Activated T-cell treated with anti-CD3 and anti-CD28 coated beads for 4 hours (primary cell): ENCODE data around the gene TBC1D8.
"Not testable (repeated sequence)": the region's sequence is repeated elsewhere in the genome, so short reads cannot be mapped to it uniquely, and the experiment has no call there.

Experiments used
- DNase-seq: peaks from one replicate; pipeline ENCODE4 v3.0.0-alpha.2; 2020

Gene TBC1D8

DNA sequence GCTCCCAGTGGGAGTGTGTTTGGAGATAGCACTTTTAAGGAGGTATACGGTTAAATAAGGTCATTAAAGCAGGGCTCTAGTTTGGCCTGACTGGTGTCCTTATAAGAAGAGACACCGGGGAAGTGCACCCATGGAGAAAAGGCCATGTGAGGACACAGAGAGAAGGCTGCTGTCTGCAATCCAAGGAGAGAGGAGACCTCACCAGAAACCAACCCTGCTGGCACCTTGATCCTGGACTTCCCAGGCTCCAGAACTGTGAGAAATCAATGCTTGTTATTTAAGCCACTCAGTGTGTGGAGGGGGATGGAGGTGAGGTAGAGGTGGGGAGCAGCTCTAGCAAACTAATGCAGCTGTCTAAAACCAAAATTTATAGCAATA is 87.1 kb downstream of the TBC1D8 start:
- no peak for DNase-seq

DNA sequence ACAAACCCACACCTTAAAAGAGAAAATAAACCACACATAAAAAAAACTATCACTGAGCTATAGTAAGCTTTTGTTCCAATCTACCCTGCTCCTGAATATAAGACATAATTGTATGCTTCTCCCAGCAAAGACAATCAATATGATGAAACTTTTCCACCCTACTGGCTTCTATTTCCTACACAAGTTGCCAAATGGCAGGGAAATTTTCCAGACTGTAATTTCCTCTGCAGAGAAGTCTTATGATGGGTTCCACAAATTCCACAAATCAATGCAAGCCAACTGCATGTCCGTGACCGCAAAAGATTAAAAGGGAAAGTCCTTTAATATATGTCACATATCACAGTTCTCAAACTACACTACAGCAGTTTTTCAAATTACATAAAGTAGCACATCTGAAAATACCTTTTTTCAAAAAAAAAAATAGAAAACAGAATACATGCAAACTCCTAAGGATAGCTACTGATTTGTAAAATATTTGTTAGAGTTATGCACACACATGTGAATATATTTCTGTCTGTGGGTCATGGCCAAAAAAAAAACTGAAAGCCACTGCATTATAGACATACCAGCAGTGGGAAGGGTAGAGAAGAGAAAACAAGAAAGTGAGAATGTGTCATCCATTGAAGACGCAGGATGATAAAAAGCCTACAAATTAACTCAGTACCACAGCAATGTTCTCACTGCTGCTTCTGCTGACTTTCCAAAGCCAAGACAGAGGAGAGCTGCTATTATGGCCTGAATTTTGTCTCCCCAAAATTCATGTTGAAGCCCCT is 87.6 kb downstream of the TBC1D8 start:
- no peak for DNase-seq

DNA sequence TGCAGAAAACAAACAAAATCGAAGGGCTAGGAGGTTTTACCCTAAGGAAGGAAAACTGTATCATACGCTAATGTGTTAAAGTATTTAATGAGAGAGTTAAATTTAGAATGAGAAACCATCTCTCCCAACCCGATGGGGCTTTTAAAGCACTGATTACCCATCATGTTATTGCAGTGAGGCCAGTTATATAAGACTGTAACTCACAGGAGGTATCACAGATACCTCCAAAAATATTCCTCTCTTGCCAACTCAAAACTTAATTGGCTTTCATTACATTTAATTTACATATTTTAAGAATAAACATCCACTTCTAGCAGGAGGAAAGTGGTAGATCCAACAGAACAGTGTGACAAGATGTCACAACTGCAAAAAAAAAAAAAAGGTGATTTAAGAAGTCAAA is 92.8 kb downstream of the TBC1D8 start:
- DNase-seq: no peak

DNA sequence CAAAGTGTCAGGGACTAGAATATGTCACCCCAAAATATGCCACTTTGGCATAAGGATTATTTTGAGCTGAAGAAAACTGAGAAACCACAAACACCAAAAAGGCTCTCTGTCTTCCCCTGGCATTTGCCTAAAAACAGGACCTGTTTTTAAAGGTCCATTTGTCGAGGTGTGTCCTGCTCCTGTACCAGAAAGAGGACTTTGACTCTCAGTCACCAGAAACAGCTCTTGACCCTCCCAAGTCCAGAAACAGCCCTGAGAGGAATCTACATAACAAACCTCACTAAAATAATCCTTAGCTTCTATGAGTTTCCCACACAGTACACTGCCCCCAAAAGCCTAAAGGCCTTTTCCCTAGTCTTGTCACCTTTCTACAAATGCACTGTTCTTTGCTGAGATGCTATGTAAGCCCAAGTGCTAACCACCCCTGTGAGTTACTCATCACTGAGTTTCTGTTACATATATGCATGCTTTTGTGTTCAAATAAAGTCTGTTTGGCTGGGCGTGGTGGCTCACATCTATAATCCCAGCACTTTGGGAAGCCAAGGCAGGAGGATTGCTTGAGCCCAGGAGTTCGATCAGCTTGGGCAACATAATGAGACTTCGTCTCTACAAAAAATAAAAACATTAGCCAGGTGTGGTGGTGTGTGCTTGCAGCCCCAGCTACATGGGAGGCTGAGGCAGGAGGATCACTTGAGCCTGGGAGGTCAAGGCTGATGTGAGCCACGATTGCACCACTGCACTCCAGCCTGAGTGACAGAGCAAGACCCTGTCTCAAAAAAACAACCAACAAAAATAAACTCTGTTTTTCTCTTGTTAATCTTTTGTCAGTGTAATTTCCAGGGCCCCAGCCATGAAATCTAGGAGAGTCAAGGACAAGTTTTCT is 93.9 kb downstream of the TBC1D8 start:
- DNase-seq: no peak

DNA sequence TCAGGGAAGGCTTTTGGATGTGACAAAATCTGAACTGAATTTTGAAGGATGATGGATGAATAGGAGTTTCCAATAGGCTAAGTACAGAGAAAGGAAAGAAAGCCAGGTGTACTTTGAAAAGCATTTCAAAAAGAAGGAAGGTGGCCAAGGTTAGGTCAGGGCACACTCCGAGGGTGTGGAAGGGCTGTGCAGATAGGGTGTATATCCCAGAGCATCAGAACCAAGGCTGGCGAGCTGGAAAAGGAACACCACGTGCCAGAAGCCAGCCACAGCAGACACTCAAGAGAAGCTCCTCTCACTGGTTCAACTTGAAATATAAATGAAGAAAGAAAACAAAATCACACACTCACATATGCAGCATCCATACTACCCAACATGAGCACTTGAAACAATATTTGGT is 98.1 kb downstream of the TBC1D8 start:
- no peak for DNase-seq

DNA sequence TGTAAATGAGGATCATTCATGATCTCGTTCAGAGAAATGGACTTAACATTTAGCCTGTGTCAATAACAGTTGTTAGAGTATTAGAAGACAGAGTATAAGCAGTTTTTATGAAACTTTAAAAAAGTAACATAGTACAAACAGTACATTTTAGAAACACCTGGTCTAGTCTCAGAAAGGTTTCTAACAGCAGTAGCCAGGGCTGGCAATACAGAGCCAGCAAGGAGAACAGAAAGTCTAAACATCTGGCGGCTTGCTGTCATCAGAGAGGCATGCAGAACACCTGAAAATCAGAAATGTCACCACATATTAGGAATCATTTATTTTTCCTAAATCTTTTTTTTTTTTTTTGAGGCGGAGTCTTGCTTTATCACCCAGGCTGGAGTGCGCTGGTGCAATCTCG is 99.0 kb downstream of the TBC1D8 start:
- DNase-seq: no peak

DNA sequence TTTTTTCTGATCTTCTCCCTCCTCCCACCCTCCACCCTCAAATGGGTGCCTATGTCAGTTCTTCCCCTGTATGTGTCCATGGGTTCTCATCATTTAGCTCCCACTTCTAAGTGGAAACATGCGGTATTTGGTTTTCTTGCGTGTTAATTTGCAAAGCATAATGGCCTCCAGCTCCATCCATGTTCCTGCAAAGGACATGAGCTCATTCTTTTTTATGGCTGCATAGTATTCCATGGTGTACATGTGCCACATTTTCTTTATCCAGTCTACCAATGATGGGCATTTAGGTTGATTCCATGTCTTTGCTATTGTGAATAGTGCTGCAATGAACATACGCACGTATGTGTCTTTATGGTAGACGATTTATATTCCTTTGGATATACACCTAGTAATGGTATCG is 100.3 kb downstream of the TBC1D8 start:
- not testable (repeated sequence) for DNase-seq

DNA sequence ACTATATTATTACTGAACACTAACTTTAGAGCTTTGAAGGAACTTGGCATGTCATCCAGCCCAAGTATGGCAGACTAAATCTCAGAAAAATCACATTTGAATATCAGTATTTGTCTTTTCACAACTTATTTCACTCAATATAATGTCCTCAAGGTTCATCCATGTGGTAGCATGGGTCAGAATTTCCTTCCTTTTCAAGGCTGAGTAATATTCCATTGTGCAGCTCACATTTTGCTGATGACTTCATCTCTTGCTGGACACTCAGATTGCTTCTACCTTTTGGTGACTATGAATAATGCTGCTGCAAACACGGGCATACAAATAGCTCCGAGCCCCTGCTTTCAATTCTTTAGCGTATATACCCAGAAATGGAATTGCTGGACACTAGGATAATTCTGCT is 102.4 kb downstream of the TBC1D8 start:
- no peak for DNase-seq

DNA sequence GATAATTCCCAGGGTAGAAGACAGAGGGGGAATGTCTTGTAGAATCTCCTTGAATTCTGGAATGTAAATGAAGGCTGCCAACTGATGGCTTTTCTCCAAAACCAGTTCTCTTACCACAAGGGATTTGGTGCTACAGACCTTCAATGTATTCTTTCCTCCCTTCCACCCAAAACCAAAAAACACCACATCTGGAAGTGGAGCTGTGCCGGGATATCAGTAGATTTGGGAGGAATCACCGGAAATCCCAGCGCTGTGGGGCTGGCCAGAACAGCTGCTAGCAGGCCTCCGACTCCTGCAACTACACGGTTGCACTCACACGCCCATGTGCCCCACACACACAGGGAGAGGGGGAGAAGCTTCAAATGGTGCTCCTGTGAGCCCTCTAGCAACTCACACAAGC is 103.4 kb downstream of the TBC1D8 start:
- no peak for DNase-seq

DNA sequence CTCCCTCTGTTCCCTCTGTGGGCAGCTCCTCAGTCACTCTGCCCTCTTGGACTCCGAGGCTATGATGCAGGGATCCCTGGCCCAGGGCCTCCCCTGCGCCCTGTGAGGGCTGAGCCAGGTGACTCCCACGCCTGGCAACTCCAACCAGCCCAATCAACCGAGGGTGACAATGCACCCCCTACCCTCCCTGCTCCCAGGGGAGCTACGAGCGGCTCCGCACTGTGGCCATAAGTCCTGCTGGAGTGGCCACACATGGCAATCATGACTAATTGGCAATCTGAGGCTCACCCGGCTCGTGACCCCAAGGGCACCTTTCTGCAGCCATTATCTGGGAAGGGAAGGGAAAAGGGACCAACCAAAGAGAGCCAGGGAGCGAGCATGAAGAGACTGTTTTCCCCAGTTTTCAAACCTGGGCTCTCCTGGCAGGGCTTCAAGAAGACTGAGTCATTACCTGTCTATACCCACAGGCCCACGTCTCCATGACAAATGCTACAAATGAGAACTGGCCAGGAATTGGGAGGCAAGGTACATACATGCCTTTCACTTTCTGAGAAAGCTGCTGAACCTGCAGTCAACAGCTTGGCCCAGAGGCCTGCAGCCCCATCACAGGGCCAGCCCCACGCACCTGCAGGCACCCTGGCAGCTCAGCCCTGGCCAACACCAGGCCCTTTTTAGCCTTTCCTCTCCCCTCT is 104.0 kb downstream of the TBC1D8 start:
- no peak for DNase-seq

DNA sequence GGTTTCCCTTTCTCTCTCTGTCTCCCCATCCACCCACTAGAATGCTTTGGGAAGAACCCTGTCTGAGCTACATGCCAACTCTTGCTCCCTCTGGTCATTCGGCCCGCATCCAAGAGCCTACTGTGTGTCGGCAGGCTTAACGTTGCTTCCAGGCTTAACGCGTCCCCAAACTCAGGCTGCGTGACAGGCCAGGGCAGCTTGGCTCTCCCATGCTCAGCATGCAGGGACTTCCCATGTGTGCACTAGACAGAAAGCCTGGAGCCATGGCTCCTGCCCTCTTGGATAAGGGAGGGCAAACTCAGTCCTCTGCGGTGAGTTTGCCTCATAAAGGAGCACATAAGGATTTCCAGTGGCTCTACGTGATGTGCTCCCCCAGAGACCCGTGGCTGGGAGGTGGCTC is 105.9 kb downstream of the TBC1D8 start:
- no peak for DNase-seq

DNA sequence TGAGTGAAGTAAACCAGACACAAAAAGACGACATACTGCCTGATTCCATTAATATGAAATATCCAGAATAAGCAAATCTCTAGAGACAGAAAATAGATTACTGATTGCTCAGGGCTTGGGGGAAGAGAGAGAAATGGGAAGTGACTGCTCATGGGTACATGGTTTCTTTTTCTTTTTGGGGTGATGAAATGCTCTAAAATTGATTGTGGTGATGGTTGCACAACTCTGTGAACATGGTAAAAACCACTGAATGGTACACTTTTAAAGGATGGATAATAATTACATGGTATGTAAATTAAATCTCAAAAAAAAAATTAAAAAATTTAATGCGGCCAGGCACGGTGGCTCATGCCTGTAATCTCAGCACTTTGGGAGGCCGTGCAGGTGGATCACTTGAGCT is 109.8 kb downstream of the TBC1D8 start:
- no peak for DNase-seq

DNA sequence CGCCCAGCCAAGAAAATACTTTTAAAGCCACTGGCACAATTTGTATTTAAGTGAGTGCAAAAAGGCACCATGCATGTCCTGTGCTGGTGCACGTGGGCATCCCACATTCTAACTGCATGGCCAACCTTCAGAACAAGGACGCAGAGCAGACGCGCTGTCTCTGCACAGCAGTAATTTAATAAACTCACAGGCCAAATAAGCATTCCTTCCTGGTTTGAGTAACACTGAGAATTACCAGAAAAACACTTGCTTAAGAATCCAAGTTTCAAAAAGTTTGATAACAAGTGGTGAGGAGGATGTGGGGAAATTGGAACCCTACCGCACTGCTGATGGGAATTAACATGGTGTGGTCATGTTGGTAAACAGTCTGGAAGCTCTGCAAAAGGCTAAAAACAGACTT is 110.4 kb downstream of the TBC1D8 start:
- no peak for DNase-seq

DNA sequence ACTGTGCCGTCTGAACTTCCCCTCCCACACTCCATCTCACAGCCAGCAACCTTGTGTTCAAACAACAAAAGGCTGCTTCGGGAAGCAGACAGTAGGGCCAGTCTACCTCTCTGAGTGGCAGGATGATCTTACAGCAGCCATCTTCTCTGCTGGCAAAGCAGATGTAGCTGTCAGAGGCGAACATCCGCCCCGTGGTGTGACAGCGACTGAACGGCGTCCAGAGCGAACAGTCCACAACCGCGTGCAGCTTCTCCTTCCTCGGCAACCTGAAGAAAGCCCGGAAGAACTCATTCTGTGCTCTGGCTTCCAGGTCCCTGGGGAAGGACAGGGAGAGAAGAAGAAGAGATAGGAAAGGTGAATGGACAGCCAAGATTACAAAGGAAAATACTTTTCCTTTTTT is 111.1 kb downstream of the TBC1D8 start:
- no peak for DNase-seq

DNA sequence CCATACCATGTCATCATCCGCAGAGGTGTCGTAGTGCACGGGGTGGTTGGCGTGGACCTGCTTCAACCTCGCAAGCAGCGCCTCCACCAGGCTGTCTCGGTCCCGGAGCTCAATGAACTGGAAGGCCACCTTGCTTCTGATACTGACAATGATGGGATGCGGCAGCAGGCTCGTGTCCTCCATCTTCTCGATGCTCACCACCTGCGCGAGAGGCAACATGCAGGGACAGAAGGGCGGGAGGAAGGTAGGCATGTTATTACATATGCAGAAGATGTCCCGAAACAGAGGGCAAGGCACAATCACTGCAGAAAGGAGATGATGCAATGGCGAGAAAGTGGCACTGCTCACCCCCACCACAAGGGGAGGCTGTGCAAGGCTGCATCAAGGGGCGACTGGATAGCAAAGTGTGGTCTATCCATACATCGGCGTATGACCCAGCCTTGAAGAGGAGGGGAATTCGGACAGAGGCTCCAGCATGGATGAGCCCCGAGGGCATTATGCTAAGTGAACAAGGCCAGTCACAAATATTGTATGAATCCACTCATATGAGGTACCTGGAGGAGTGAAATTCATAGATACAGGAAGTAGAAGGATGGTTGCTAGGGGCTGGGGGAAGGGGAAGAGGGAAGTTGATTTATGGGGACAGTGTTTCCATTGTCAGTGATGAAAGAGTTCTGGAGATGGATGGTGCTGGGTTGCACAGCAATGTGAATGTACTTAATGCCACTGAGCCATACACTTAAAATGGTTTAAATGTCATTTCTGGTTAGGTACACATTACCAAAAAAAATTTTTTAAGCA is 112.5 kb downstream of the TBC1D8 start:
- DNase-seq: no peak

DNA sequence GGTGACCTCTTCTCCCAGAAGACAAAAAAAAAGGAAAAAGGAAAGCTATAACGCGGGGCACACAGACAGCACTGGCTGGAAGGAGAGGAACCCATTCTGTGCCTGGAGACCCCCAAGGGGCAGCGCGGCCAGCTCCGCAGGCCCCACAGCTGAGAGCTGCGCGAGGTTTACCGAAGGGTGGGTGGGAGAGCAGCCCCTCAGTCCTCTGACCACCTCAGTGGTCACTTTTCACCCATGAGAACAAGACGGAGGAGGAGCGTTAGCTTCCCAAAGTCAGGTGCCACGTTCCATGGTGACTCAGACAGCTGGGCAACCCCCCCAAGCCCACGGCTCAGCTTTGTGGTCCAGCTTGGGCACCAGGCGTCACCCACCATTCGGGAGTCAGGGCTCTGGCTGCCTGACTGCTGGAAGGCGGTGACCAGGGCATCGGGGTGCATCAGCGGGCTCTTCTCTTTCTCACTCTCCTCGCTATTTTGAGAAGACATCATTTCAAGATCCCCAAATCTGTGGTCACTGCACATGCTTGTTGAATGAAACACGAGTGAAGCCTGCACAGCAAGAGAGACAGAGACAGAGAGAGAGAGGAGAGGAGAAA is 113.9 kb downstream of the TBC1D8 start:
- DNase-seq: no peak

DNA sequence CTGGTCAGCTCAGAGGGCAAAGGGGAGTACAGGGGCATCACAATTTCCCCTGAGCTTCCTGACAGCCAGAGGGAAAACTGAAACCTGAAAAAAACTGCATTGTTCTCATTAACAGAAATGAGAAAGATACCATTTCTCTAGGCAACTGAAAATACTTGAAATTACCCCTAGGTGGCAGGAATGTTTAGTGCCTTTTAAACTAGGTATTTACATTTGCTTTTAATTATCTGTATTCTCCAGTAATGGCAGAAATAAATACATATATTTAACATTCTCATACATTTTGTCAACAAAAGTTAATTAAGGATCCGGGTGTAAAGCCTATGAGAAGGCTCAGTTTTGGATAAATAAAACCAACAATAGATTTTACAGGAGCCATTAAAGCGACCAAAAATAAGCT is 114.6 kb downstream of the TBC1D8 start:
- no peak for DNase-seq

DNA sequence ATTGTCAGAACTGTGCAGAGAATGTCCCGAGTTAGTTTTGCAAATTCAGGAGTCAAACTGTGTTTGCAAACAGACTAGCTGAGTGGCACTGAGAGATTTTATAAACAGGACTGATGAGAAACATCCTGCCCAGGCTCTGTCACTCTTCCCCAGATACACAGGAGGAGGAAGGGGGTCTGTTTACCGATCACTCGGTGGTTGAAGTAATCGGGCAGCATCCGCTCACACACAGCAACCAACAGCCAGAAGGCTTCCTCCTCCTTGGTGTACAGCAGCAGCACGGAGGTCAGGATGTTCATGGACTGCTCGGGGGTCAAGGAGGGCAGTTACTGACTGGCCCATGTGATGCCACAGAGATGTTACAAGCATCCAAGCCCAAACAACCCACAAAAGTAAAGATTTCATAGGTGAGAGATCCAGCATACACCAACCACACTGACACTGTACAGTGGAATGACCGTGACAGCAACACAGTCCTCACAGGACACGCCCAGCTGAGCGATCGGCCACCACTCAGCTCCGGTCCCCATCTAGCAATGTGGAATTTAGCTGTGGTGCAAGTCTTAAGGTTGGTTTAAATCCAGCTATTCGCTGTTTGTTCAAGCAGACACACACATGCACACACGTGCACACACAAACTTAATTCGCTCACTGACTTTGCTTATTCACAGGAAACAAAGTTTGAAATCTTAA is 119.0 kb downstream of the TBC1D8 start:
- DNase-seq: no peak

DNA sequence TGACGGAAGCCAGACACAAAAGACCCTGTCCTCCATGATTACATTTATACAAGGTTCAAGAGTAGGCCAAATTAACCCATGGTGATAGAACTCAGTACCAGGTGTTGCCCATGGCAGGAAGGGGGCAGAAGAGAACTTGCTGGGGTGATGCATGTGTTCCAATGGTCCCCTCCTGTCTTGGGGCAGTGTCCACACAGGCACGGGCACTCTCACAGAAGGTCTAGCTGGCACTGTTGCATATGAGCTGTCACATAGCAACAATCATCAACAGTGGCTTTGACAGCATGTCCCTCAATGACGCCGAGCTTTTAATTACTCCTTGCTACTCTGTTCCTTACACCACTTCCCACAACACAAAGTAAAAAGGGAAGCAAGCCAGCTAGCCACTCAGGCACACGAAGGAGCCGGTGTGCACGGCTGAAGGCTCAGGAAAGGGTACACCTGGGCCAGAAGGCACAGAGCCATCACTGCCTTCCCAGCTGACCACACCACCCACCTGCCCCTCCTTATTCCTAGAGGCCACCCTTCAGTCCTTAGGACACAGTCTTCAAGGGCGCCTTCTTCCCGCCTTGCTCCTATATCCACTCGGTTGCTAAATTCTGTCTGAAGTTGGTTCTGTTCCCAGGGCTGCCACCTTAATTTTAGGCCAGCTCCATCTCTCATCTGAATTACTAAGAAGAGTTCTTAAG is 120.2 kb downstream of the TBC1D8 start:
- DNase-seq: no peak

DNA sequence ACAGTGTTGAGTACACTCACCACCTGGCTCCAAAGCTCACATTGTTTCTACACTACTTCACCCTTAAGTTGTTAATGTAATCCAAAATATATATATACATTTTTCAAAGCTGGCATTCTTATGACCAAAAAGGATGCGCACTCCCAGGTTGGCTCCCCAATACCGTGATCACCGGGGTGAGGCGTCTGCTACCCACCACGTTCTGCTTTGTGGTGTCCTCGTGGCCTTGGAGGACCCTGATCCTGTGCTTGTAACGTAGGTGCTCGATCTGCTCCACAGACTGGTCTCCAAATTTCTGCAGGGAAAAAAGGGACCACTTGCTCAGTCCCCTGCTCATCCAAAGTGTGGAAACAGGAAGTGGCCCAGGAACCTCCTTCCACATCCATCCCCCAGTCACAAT is 123.3 kb downstream of the TBC1D8 start:
- DNase-seq: no peak

DNA sequence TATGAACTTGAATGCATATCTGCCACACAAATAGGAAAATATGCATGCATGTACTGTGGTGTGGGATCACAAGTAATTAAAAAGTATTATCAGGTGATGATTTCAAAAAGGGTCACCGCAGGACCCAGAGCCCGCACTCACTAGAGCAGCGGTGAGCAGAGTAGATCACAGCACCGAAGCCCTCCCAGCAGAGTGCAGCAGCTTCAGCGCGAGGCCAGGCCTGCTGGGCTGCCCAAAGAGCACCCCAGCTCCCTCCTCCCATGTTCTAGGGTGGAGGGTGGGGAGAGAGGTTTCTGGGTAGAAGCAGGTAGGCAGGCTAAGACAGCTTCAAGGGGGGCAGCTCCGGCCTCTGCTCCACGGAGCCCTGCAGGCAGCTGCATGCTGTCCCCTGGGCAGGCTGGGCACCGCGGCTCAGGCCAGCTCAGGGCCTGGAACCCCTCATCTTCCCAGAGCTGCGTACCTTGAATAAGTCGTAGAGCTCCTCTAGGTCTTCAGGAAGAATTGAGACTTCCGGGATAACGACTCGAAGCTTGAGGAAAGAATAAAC is 124.2 kb downstream of the TBC1D8 start:
- DNase-seq: no peak
